ENCODE data around the gene BSG.

BSG gene

DNA sequence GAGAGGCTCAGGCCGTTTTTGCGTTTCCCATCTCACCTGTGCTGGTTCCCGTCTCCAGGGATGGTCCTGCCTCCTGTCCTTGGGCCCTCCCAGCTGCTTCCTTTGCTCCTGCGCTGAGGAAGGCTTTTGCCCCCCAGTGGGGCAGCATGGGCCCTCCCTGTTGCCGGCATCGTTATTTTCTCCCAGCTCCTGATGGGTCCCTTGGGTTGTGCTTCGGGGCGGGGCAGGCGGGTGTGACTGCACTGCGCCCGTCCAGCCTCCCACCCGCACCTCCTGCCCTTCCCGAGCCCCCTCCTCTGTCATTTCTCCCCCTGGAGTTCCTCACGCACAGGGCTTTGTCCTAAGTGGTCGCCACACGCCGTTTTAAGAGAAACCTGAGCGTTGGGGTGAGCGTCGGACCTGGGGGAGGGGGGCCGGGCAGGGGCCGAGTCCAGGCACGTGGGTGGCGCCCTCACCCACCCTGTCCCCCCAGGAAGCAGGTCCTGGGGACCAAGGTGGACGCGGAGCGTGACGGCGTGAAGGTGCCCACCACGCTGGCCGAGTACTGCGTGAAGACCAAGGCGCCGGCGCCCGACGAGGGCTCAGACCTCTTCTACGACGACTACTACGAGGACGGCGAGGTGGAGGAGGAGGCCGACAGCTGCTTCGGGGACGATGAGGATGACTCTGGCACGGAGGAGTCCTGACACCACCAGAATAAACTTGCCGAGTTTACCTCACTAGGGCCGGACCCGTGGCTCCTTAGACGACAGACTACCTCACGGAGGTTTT, 31.3 kb upstream of the BSG start:
- FAIRE-seq, result no peak

DNA sequence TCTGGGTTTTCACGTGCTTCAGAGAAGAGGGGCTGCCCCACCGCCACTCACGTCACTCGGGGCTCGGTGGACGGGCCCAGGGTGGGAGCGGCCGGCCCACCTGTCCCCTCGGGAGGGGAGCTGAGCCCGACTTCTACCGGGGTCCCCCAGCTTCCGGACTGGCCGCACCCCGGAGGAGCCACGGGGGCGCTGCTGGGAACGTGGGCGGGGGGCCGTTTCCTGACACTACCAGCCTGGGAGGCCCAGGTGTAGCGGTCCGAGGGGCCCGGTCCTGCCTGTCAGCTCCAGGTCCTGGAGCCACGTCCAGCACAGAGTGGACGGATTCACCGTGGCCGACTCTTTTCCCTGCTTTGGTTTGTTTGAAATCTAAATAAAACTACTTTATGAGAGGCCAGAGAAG, 30.7 kb upstream of the BSG start:
- no peak for FAIRE-seq

DNA sequence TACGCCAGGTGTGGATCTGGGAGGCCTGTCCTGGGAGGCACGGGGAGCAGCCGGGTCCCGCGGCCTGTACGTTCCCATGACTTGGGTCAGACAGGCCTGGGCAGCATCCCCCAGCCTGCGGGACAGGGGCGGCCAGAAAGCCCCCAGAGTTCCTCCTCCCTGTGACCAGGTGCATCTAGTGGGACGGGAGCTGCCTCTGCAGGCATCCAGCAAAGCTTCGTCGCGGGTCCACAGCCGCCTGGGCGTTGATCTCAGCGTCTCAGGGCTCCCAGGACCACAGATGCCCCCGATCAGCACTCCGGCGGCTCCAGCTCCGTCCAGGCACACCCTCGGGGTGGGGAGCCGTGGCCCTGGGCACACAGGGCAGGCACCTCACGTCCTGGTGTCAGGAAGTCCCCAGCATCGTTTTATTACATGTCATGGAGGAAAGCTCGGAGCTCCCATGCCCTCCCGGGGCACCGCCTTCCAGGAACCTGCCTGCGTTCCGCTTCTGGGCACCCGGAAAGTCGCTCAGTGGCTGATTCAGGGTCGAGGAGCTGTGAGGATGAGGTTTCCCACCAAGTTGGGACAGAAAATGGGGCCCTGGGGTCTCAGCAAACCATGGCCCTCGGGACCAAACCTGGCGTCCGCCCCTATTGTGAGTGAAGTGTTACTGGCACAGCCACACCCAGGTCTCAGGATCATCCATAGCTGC, 30.1 kb upstream of the BSG start:
- no peak for FAIRE-seq

DNA sequence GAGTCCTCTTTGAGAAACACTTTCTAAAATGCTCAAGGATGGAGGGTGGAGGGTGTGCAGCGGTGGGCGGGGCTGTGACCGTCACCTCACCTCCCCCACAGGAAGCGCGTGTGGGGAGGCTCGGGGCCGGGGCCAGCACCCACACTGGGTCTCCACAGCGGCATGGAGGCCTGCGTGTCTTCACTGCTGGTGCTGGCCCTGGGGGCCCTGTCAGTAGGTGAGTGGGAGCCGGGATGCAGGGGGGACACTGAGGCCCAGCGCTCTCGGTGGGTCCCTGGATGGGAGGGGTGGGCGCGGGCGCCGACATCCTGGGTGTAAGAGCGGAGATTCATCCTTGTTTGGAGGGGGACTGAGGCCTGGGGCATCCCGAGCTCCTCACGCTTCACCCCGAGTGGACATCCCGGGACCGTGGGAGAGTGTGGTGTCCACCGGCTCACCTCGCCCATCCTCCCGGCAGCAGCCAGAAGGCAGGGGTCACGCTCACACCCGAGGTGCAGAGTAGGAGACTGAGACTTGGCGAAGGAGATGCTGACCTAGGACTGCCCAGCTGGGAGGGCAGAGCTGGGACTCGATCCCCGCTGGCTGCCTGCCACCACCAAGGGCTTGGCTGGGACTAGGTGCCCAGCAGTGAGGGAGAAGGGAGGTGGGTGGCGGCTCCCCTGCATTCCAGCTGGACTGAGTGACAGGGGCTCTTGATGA, 28.3 kb upstream of the BSG start, which contains the start of gene GZMM:
GZMM (plus strand) TSS at position 144 of the 699 bp plus-strand sequence; CDS start at position 163, 19 bp downstream.
- FAIRE-seq, result no peak

DNA sequence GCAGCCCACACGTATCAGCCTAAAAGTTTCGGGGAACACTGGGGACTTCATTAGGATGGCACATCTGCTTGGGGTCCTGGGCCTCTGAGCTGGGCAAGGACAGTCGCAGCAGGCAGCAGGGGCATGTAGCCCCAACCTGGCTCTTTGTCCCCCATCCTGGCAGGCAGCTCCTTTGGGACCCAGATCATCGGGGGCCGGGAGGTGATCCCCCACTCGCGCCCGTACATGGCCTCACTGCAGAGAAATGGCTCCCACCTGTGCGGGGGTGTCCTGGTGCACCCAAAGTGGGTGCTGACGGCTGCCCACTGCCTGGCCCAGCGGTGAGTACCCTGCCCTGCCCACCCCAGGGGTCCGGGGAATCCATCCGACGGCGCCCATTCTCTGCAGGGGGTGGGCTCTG, 25.3 kb upstream of the BSG start:
- FAIRE-seq, result no peak

DNA sequence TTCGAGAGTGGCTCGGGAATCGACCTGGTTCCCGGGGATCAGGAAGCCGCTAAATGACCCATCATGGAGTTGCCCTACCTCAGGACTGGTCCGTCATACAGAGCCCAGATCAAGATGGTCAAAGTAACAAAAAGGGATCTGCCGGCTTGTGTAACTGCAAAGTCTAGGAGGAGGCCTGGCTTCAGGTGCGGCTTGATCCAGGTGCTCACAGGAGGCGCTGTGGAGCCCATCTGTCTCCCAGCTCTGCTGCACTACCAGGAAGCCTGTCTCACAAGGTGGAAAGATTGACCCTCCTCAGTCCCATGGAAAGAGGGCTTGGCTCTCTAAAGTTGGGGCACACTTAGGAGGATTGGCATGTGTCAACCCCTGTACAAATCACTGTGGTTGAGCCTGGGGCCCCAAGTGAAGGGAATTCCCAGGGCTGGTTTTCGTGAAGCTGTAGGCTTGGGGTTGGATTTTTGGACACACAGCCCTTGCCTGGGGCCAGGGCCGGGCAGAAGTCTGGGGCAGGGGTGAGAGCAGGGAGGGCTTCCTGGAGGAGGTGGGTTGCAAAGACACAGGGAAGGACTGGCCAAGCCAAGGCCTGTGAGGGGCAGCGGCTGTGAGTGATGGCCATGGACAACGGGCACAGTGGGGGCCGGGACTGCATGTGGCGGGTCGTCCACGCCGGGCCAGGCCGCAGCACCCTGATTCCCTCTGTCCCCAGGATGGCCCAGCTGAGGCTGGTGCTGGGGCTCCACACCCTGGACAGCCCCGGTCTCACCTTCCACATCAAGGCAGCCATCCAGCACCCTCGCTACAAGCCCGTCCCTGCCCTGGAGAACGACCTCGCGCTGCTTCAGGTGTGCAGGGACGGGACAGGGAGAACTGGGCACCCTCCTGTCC, 24.3 kb upstream of the BSG start:
- FAIRE-seq, result no peak

DNA sequence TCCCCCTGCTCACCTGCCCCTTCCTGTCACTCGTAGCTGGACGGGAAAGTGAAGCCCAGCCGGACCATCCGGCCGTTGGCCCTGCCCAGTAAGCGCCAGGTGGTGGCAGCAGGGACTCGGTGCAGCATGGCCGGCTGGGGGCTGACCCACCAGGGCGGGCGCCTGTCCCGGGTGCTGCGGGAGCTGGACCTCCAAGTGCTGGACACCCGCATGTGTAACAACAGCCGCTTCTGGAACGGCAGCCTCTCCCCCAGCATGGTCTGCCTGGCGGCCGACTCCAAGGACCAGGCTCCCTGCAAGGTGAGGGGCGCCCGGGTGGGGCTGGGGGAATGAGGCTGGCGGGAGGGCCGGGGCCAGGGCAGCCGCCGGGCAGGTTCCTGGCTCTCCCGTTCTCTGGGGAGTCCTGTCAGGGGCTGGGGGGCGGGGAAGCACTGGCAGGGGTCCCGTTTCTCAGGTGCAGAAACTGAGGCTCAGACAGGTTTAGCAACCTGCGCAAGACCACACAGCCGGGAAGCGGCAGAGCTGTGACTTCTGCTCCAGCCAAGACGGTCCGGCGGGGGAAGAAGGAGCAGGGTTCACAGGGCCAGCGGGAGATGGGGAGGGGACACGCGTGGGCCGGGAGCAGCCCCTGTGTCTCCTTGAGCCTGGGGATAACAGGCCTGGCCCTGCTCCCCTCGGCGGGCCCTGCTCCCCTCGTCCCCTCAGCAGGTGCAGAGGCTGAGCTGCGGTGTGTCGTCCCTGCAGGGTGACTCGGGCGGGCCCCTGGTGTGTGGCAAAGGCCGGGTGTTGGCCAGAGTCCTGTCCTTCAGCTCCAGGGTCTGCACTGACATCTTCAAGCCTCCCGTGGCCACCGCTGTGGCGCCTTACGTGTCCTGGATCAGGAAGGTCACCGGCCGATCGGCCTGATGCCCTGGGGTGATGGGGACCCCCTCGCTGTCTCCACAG, 23.2 kb upstream of the BSG start:
- FAIRE-seq, result no peak

DNA sequence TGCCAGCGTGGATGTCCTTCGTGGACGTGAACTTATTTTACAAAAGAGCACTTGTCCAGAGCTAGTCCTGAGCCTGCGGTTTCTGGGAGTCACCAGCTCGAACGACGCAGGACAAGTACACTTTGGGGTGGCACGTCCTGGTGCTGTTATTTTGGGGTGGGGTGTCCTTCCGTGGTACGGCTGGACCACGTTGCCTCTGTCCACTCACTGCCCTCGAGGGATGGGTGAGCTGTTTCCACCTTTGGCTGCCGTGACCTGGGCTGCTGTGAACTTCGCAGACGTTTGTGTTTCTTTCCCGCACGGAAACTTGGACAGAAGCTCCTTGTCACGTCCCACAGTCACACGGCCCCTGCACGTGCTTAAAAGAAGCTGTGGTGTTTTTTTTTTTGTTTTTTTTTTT, 17.6 kb upstream of the BSG start:
- no peak for FAIRE-seq

DNA sequence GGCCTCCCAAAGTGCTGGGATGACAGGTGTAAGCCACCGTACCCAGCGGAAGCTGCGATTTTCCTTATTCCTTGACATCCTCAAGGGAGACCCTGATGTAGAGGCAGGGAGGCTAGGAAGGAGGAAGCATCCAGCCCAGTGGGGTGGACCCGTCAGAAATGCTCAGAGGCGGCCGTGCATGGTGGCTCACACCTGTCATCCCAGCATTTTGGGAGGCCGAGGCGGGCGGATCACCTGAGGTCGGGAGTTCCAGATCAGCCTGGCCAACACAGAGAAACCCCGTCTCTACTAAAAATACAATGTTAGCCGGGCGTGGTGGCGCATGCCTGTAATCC, 17.0 kb upstream of the BSG start:
- FAIRE-seq, result no peak

DNA sequence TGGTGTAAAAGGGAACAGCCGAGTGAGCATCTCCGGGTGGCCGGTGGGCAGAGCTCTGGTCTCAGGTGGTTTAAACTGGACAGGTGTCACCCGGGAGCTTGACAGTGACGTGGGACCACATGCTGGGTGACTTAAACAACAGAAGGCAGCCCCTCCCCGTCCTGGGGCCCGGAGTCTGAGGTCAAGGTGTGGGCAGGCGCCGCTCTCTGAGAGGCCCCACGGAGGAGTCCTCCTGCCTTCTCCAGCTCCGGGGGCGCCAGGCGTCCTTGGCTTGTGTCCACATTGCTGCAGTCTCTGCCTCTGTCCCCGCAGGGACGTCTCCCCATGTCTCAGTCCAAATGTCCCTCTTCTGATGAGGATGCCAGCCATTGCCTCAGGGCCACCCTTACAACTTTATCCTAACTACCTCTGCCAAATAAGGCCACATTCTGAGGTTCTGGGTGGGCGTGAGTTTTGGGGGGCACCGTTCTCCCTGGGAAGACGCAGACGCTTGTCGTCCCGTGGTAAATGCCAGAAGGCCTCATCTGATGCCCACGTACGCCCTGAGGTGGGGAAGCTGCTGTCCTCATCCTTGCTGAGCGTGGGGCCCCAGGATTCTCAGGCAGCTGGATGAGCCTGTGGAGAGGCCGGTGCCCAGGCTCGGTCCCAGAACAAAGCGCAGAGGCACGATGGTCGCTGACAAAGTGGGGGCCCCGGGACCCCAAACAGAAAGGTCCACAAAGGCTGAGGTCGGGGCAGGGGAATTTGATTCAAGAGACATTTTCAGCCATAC, 15.6 kb upstream of the BSG start:
- no peak for FAIRE-seq

DNA sequence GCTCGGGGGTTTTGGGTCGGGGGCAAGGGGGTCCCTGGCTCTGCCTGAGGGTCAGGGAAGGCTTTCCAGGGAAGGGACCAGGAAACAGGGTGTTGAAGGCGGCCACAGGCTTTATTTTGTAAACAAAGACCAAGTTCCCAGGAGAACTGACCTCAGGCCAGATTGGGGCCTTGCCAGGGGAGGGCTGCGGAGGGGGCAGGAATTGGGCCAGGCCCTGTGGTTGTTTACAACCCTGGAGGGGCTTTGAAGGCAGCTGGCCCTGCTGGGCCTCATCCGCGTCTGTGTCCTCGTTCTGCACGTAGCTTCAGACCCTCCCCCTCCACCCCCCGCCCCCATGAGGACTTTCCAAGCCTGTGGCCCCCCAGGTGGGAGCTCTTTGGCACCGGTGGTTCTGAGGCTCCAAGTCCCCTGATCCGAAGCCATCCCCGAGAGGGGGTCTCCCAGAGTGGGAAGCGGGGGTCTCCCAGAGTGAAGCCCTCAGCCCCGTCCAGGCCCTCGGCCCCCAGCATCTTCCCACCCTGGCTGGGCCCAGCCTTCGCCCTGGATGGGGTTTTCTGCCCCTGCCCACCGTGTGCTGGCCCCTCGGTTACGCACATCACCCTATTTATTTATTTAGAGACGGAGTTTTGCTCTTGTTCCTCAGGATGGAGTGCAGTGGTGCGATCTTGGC, 13.5 kb upstream of the BSG start:
- no peak for FAIRE-seq

DNA sequence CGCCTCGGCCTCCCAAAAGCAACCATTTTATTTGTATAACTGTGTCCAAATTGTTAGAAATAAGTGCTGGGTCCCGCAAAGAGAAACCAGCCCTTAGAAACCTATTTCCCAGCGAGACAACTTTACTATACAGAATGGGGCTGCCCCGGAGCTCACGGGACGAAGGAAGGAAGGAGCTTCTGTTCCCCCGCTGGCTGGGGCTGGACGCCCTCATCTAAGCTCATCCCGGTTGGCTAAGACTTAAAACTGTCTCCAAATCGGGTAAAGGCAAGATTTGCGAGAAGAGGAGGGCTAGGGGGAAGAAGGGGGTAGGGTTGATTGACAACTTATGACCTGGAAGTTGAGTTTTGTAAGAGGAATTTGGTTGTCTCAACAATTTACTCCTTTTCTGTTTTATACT, 12.3 kb upstream of the BSG start:
- FAIRE-seq, result no peak

DNA sequence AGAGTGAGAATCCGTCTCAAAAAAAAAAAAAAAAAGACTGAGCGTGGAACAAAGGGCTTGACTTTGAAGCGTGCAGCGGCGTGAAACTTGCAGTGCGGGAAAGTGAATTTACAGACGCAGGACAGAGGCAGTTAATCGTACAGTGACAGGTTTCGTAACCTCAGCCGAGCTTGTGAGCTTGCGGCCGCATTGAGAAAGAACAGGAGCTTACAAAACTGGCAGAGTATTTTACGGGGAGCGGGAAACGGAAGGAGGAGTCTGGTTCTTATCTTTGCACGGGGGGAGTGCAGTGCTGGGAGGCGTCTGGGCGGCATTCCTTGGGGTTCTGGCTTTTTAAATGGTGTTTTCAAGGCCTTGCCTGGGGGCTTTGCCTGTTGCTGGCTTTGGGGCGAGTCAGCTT, 6.0 kb upstream of the BSG start:
- no peak for FAIRE-seq

DNA sequence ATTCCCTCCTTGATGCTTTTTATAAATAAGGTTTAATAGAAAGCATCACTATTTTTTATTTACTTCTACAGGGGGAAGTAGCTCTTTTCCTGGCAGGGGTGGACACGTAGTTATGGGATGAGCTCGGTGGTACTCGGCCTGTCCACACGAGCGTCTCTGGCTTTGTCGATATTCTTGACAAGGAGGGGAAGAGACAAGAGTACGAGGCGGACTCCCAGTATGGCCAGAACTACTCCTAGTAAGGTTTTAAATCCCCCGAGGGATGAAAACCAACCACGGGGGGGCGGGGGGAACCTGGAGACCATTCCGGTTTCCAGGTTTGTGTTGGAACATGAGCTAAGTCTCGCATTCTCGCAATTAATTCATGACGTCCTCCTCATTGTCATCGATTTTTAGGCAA, 5.6 kb upstream of the BSG start:
- FAIRE-seq, result no peak

DNA sequence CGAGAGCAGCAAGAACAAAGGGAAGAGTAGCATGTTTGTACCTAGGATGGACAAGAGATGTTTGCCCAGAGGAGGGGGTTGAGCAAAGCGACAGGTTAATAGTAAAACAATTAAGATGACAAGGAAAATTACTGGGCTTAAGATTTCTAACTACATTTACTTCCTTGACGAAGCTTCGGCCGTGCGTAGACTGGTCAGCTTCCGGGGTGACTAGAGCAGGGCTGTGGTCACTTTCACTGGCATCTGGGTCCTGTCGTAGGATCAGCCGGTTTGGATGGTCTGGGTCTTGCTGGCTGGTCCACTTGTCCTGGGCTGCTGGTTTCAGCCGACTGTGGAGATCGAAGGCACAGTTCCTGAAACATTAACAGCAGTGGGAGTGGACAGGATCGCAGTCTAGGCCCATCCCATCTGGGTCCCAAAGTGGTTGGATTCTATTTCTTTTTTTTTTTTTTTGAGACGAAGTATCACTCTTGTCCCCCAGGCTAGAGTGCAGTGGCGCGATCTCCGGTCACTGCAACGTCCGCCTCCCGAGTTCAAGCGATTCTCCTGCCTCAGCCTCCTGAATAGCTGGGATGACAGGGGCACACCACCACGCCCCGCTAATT, 5.0 kb upstream of the BSG start:
- FAIRE-seq, result no peak

DNA sequence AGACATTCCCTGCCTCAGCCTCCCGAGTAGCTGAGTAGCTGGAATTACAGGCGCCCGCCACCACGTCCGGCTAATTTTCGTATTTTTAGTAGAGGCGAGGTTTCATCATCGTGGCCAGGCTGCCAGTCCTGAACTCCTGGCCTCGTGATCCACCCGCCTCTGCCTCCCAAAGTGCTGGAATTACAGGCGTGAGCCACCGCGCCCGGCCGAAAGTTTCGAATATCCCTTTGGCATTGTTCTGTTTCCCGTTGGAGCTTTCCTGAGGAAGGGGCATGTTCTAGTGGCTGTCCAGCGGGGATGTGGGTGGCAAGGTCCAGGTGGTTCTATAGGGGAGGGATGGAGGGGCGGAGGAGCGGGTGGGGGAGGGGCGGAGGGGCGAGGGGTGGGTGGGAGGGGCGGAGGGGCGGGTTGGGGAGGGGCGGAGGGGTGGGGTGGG, 2.1 kb upstream of the BSG start:
- no peak for FAIRE-seq

DNA sequence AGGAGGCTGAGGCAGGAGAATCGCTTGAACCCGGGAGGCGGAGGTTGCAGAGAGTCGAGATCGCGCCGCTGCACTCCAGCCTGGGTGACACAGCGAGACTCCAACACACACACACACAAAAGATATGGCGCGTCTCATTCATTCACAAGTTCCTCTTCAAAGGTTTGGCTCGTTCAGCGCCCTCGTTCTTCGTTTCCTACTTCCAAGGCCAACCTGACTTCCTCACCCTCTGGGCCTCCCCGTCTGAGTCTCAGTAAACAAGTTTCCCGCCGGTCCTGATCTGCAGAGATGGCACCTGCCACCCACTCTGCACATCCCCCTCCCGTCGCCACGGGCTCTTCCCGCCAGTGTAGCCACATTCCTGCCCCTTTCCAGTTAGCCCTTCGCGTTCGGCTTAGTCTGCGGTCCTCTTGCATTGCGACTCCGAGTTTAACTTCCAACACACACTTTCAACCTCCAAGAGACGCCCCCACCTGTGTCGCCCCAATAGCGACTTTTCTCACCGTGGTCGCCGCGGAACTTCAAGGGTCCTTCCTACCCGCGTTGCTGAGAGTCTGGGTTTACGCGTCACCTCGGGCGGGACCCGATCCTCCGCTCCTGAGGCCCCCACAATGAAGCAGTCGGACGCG, 1.3 kb upstream of the BSG start:
- FAIRE-seq, result no peak

DNA sequence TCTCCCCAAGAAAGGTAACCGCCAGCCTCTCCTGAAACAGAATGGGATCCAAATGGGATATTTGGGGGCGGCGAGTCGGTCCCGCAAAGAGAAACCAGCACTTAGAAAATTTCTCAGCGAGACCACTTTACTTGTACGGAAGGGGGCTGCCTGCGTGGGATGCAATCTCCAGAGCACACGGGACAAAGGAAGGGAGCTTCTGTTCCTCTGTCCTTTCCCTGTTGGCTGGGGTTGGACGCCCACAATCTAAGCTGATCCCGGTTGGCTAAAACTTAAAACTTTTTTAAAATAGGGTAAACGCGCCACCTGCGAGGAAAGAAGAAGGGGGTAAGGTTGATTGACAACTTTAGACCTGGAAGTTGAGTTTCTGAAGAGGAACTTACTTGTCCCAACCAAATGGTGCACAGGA, 826 bp upstream of the BSG start:
- FAIRE-seq, result no peak

DNA sequence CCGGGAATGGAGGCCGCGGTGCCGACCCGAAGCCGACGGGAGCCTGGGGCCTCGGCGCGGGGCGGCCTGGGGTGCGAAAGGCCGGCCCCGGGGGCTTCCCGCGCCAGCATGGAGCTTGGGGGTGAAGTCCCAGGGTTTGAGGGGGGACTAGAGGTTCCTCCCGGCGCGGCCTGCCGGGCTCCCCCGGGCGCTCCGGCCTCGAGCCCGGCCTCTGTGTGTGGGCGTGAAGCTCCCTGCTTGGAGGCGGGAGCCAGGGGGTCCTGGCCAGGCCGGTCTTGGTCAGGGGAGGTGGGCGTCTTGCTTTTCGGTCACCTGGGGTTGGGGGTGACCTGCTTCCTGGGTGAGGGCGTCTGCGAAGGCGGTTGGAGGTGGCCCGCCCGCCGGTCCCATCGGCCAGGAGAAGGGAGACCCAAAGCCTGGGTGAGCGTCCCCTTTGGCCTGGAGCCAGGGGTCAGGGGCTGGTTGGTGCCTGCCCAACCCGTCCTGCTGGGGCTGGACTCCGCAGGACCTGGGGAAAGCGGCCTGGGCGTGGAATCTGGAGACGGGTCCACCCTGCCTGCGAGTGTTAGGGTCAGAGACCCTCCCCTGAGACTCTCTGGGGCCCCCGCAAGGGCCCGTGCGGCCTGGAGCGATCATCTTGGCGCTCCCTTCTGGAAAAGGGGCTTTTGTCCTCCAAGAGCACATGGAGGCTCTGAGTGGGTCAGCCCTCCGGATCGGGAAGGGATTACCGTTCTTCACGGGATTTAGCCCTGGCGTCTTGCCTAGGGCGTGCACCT, 535 bp downstream of the BSG start:
- FAIRE-seq, result no peak

All from TTC549 (cell line).